Right forelimb (tissue), 1 donor: ENCODE measurements around the gene TTC8.

Source experiments
- DNase-seq: peaks from one replicate; pipeline ENCODE4 v3.0.0-alpha.2; 2018

The TTC8 gene

GRCh38 chr14:88870777-88871176 is 46.3 kb downstream of the TTC8 start:
- DNase-seq: no peak

- no peak for DNase-seq
Measured at GRCh38 chr14:88871429-88871828, 47.0 kb downstream of the TTC8 start.

- no peak for DNase-seq
Measured at GRCh38 chr14:88872976-88873375, 48.5 kb downstream of the TTC8 start.

GRCh38 chr14:88877192-88877591 is 52.7 kb downstream of the TTC8 start:
- no peak for DNase-seq

- no peak for DNase-seq
Measured at GRCh38 chr14:88879022-88879421, 54.6 kb downstream of the TTC8 start.

GRCh38 chr14:88882236-88882635 is 57.8 kb downstream of the TTC8 start:
- no peak for DNase-seq

- DNase-seq: no peak
Measured at GRCh38 chr14:88895116-88895515, 70.7 kb downstream of the TTC8 start.

- DNase-seq: no peak
Measured at GRCh38 chr14:88901189-88901588, 76.7 kb downstream of the TTC8 start.

- no peak for DNase-seq
Measured at GRCh38 chr14:88901991-88902390, 77.5 kb downstream of the TTC8 start.

GRCh38 chr14:88902850-88903249 is 78.4 kb downstream of the TTC8 start:
- DNase-seq: no peak

GRCh38 chr14:88904206-88904647 is 79.8 kb downstream of the TTC8 start:
- DNase-seq: no peak

- no peak for DNase-seq
Measured at GRCh38 chr14:88904864-88905263, 80.4 kb downstream of the TTC8 start.

- no peak for DNase-seq
Measured at GRCh38 chr14:88908216-88908615, 83.8 kb downstream of the TTC8 start.

- no peak for DNase-seq
Measured at GRCh38 chr14:88910386-88910785, 85.9 kb downstream of the TTC8 start.

GRCh38 chr14:88911809-88912208 is 87.4 kb downstream of the TTC8 start:
- no peak for DNase-seq

GRCh38 chr14:88914956-88915355 is 90.5 kb downstream of the TTC8 start:
- no peak for DNase-seq

- DNase-seq: no peak
Measured at GRCh38 chr14:88919502-88919901, 95.1 kb downstream of the TTC8 start.
